ENCODE results near the gene CASZ1.

Gene CASZ1

DNA sequence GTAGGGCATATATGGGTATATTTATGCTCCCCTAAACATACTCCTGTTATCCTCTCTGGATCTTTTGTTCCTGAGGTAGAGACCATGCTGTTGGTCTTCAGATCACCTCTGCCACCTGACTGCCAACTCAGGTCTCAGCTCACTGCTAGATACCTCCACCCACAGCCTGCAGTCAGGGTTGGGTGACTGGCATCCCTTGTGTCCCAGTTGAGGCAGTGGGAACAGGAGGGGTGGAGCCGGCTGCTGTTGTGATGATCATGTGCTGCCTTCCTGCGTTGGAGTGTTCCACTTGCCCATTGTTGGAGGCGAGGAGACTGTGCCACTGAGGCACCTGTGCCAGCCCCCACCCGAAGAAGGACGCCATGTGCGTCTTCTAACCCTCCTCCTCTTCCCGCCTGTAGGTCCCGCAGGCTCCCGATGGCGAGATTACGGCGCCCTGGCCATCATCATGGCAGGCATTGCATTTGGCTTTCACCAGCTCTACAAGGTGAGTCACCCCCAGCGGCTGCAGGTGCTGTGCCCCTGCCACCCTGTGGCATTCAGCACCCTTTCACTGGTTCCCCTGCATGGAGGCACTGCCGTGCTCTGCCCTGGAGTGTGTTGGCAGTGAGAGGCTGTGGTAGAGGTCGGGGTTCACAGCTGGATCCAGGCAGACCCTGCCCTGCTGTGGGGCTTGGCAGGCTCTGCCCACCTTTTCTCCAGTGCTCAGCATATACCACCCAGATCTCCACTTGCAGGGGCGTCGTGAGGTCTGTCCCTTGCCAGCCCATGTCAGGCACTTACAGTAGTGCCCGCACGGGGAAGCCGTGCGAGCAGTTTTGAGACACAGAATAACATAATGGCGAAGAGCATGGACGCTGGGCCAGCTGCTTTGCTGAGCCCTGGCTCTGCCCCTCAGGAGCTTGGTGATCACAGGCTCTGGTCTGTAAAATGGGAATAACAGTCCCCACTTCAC, 178.2 kb downstream of the CASZ1 start:
- Histone ChIP-seq H3F3A (ENCODE audit: insufficient read depth) (no peaks in the 10 kb centered on the region), H3K27me3 (ENCODE audit: low read length) (no peaks in the 10 kb centered on the region), H3K79me2 (ENCODE audit: insufficient read depth, low read length) (no peaks in the 10 kb centered on the region), H4K20me1 (ENCODE audit: low read depth, low read length) (no peaks in the 10 kb centered on the region), H3K9ac (ENCODE audit: low read length) (no peak overlapping the region), H3K9me3 (ENCODE audit: insufficient read depth, low read length) (no peaks in the 10 kb centered on the region), H3K4me2 (ENCODE audit: low read depth, low read length, poor library complexity, severe bottlenecking) (no peak overlapping the region), H2AFZ (ENCODE audit: low read depth, low read length, severe bottlenecking) (no peak overlapping the region), H3K9me2 (replicated peaks; ENCODE audit: insufficient read depth, low read length) (no peaks in the 10 kb centered on the region), H3K27ac (ENCODE audit: low read depth, low read length) (no peak overlapping the region), H3K36me3 (ENCODE audit: low read length) (no peaks in the 10 kb centered on the region), H3K4me3 (ENCODE audit: insufficient read depth, low read length, poor library complexity, severe bottlenecking) (no peak overlapping the region)
- TF ChIP-seq, protein P1, sequence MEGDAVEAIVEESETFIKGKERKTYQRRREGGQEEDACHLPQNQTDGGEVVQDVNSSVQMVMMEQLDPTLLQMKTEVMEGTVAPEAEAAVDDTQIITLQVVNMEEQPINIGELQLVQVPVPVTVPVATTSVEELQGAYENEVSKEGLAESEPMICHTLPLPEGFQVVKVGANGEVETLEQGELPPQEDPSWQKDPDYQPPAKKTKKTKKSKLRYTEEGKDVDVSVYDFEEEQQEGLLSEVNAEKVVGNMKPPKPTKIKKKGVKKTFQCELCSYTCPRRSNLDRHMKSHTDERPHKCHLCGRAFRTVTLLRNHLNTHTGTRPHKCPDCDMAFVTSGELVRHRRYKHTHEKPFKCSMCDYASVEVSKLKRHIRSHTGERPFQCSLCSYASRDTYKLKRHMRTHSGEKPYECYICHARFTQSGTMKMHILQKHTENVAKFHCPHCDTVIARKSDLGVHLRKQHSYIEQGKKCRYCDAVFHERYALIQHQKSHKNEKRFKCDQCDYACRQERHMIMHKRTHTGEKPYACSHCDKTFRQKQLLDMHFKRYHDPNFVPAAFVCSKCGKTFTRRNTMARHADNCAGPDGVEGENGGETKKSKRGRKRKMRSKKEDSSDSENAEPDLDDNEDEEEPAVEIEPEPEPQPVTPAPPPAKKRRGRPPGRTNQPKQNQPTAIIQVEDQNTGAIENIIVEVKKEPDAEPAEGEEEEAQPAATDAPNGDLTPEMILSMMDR (IDR thresholded peaks at IDR 0.05; ENCODE audit: insufficient read depth, low read length, poor library complexity, severe bottlenecking) = no peak
- no peak for TF ChIP-seq EZH2phosphoT487 (conservative IDR thresholded peaks at IDR 0.05; ENCODE audit: low read length)

DNA sequence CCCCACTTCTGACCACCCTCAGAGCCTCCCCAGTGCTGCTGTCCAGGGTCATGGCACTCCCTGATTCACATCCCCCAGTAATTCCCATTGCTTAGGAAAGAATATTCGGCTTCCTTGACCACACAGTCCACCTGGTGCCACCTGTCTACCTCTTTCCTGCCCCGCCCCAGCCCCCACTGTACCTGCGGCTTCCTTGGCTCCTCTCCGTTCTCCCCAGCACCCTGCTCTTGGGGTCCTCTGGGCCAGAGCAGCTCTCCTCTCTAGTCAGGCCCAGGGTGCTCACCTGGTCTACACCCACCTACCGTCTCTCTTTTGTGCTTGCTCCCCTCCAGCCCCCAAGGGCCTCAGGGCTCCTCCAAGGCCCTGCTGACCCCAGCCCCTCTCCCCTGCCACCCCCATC, 179.1 kb downstream of the CASZ1 start:
- no peaks in the 10 kb centered on the region for H3K9me2 ChIP-seq (replicated peaks; ENCODE audit: insufficient read depth, low read length)

GRCh38 chr1:10616696-10617095, 179.8 kb downstream of the CASZ1 start:
- Histone ChIP-seq H3K79me2 (ENCODE audit: insufficient read depth, low read length) (no peaks in the 10 kb centered on the region), H3K27ac (ENCODE audit: low read depth, low read length) (no peak overlapping the region), H3K9me3 (ENCODE audit: insufficient read depth, low read length) (no peaks in the 10 kb centered on the region), H3F3A (ENCODE audit: insufficient read depth) (no peaks in the 10 kb centered on the region), H3K9ac (ENCODE audit: low read length) (no peak overlapping the region), H2AFZ (ENCODE audit: low read depth, low read length, severe bottlenecking) (no peak overlapping the region), H3K9me2 (replicated peaks; ENCODE audit: insufficient read depth, low read length) (no peaks in the 10 kb centered on the region), H4K20me1 (ENCODE audit: low read depth, low read length) (no peaks in the 10 kb centered on the region), H3K4me2 (ENCODE audit: low read depth, low read length, poor library complexity, severe bottlenecking) (no peak overlapping the region), H3K36me3 (ENCODE audit: low read length) (no peaks in the 10 kb centered on the region), H3K27me3 (ENCODE audit: low read length) (no peaks in the 10 kb centered on the region), H3K4me3 (ENCODE audit: insufficient read depth, low read length, poor library complexity, severe bottlenecking) (no peak overlapping the region)
- TF ChIP-seq, protein P1 (IDR thresholded peaks at IDR 0.05; ENCODE audit: insufficient read depth, low read length, poor library complexity, severe bottlenecking) = no peak

More for the DNA sequence above, 179.1 kb downstream of the CASZ1 start:
- H3K9ac ChIP-seq (ENCODE audit: low read length) = no peak overlapping the region
- TF ChIP-seq EZH2phosphoT487 (conservative IDR thresholded peaks at IDR 0.05; ENCODE audit: low read length) = no peak
- TF ChIP-seq, protein P1 (IDR thresholded peaks at IDR 0.05; ENCODE audit: insufficient read depth, low read length, poor library complexity, severe bottlenecking) = no peak
- no peak overlapping the region for H2AFZ ChIP-seq (ENCODE audit: low read depth, low read length, severe bottlenecking)
- H3K27ac ChIP-seq (ENCODE audit: low read depth, low read length) = no peak overlapping the region
- no peaks in the 10 kb centered on the region for H4K20me1 ChIP-seq (ENCODE audit: low read depth, low read length)
- H3K9me3 ChIP-seq (ENCODE audit: insufficient read depth, low read length) = no peaks in the 10 kb centered on the region
- no peak overlapping the region for H3K4me3 ChIP-seq (ENCODE audit: insufficient read depth, low read length, poor library complexity, severe bottlenecking)
- no peak overlapping the region for H3K4me2 ChIP-seq (ENCODE audit: low read depth, low read length, poor library complexity, severe bottlenecking)
- no peaks in the 10 kb centered on the region for H3K27me3 ChIP-seq (ENCODE audit: low read length)
- H3K36me3 ChIP-seq (ENCODE audit: low read length) = no peaks in the 10 kb centered on the region
- no peaks in the 10 kb centered on the region for H3F3A ChIP-seq (ENCODE audit: insufficient read depth)
- no peaks in the 10 kb centered on the region for H3K79me2 ChIP-seq (ENCODE audit: insufficient read depth, low read length)
